SK-N-MC (cell line): Measurements from ENCODE around the gene DEF6.

Experiments used
- EZH2 ChIP-seq: fragments of 200-600 bp; sonication (generic); IDR thresholded peaks from one replicate; pipeline ENCODE4 v1.6.1; 2017; ENCODE audit warnings: antibody characterized with exemption
- FOXP2 ChIP-seq: optimal IDR thresholded peaks from 2 replicates; pipeline ENCODE3; 2011; ENCODE audit warnings: mild to moderate bottlenecking, moderate library complexity; ENCODE audit not compliant: insufficient read depth; ENCODE audit errors: extremely low read length, control extremely low read depth

DNA sequence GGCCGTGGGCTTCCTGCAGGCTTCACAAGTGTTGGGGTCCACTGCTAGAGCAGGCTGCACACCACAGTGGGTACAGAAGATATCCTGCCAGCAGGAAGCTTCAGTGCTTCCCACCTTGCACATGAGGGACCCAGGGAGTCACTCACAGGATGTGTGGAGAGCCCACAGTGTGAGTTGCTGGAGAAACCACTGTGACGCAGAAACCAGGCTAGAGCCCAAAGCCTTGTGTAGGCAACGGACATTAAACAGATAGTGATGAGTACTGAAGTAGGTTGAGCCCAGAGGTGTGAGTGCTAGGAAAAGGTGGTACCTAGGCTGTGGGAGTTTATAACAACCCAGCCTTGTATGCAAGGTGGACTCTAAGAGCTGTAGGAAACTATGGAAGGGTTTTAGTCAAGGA, 18.9 kb upstream of the DEF6 start:
- TF ChIP-seq EZH2: no peak
- no peak for TF ChIP-seq FOXP2
